Iris pigment epithelial cell (primary cell): Measurements from ENCODE around the gene PRKCH.

Experiments used
- DNase-seq: peaks from one replicate; pipeline ENCODE4 v3.0.0-alpha.2; 2011; ENCODE audit warnings: low read depth

Gene PRKCH

DNA sequence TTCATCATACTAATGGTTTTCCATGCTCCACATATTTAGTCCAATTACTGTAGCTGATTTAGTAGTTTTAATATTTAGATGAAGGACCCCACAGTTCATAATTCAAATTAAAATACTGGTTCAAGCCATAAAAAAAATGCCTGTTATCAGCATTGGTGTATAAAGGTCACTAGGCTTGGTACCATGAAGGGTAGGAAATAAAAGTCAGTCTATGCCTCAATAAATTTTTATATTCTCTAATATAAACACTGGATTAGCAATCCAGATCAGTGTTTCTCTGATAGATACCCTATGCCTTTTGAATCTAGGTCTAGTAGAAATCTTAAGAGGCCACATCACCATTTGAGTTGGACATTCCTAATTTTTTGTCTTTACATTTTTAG, 210.7 kb downstream of the PRKCH start:
- no peak for DNase-seq

DNA sequence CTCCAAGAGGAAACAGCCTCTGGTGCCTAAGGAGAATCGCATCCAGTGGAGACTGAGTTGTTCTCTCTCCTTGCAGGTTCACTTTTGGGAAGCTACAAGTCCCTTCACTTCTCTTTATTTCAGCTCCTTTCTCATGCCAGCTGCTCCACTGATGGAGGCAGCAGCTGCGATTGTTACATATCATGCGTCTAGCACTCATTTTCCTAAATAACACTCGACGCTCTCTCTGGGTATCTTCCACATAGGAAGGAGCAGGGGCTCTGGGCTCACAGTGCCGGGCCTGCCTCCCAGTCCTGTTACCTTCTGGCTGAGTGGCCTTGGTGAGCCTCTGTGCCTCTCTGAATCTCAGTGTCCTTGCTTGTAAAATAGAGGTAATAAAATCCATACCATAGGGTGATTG, 211.4 kb downstream of the PRKCH start:
- no peak for DNase-seq

DNA sequence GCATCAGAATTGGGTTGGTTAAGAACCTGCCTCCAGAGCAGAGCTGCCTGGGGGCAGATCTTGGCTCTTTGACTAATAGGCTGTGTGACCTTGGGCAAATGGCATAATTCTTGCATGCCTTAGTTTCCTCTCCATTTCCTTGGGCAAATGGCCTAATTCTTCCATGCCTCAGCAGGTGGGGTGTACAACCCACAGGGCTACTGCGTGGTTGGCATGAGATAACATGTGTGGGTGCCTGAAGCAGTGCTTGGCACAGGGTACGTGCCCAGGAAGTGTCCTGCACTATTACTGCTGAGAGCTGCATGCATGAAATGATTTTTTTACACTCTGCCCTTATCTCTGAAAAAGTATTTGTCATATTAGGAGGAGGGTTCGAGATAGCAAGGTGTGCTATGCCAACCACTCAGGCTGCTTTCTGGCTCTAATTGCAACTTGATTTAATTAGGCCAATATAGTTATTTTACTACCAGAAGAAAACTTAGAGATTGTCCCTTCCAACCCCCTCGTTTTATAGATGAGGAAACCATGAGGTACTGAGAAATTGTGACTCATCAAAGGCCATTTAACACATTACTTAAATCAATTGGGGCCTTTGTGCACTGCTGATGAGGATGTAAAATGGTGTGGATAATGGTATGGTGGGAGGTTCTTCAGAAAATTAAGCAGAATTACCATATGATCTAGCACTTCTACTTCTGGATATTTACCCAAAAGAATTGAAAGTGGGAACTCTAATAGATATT, 212.3 kb downstream of the PRKCH start:
- DNase-seq, result no peak

GRCh38 chr14:61535032-61535431, 213.7 kb downstream of the PRKCH start:
- no peak for DNase-seq

GRCh38 chr14:61535458-61535857, 214.1 kb downstream of the PRKCH start:
- DNase-seq, result no peak

DNA sequence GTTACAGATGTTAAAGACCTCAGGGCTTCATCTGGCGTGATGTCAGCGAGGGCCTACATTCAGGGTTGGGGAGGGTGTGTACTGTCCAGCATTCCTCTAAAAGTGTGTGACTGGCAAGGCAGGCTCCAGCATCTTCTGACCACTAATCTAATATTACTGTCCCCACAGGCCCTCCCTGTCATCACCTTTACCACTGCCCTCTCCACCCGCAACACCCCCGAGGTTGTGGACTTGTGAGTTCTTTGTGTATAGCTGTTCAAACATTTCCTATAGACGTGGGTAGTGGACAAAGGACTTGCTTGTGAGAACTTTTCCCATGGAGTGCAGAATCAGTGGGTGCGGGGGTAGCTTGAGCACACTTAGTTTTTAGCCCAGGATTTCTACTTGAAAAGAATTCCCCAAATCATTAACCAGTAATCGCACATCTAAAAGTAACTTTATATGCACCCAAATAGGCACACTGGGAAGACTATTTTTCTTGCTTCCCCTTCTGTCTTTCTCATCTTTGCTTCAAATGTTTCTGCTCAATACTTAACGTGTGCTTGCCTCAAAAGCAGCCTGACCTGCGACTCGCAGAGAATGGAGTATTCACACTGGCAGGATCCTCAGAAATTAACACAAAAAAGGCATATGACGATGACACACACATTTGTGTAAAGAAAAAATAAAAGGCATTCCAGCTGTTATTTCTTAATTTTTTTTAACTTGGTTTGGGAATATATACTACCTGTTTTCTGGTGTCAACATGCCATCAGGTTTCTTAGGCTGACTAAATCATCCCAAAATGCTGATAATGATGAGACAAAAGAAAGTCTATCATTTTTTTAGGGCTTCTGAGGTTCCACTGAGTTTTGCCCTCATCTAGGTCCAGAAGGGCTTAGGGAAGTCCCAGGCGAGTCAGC, 215.5 kb downstream of the PRKCH start:
- DNase-seq, result no peak

- peak; percentile 88 for DNase-seq
Measured at GRCh38 chr14:61537563-61538463, 216.4 kb downstream of the PRKCH start.

- no peak for DNase-seq
Measured at GRCh38 chr14:61538464-61539022, 217.2 kb downstream of the PRKCH start.

GRCh38 chr14:61539631-61540030, 218.3 kb downstream of the PRKCH start:
- no peak for DNase-seq

DNA sequence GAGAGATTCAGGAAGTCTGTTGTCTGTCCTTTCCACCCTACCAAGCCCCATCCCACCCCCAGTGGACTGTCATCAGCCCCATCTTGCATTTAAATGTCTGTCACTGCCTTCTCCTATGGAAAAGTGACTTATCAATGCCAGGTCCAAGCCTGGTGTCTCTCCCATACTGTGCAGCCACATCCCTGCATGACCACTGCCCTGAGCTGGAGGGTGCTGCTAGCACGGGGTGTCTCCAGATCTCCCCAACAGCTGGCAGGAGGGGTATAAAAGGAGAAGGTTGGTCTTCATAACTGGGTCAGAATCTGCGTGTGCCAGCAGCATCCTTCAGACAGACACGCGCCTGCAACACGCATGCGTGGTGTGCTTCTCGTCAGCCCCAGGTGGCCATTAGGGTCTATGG, 219.6 kb downstream of the PRKCH start:
- DNase-seq, result no peak

DNA sequence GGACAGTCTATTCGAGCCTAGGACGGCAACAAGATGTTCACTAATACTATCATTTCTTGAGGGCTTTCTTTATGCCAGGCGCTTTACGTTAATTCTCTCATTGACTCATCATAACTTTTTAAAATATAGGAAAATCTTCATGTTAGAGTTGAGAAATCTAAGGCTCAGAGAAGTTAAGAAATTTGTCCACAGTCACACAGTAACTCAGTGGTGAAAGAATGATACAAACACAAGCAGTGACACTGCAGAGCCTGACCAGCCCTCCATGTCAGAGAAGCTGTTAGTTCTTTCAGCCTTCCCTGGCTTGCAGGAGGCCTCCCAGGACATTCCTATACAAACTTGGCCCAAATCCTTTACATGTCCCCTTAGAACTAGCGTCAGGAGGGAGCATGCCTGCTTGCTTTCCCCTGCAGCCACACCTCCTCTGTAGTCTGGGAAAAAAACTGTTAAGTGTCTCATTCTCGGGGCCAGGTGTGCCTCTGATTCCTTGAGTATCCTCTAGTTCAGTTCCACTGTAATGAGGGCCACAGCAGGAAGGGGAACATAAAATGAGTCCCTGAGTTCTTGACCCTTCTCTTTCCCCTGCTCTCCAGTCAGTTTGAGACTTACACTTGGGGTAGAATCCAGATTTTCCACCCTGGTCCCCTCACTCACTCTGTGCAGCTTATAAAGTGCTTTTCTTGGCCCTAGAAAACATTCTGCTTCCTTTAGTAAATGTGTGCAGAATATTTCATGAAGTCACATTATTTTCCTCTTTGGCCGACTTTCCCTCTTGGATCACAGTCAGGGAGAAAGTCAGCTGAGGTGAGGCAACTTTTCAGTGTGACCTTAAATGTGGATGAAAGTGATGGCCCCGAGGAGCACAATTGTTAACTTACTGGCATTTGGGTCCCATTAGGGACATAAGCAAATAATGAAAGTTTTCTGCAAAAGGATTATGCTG, 221.7 kb downstream of the PRKCH start:
- no peak for DNase-seq

GRCh38 chr14:61543946-61544345, 222.6 kb downstream of the PRKCH start:
- no peak for DNase-seq

DNA sequence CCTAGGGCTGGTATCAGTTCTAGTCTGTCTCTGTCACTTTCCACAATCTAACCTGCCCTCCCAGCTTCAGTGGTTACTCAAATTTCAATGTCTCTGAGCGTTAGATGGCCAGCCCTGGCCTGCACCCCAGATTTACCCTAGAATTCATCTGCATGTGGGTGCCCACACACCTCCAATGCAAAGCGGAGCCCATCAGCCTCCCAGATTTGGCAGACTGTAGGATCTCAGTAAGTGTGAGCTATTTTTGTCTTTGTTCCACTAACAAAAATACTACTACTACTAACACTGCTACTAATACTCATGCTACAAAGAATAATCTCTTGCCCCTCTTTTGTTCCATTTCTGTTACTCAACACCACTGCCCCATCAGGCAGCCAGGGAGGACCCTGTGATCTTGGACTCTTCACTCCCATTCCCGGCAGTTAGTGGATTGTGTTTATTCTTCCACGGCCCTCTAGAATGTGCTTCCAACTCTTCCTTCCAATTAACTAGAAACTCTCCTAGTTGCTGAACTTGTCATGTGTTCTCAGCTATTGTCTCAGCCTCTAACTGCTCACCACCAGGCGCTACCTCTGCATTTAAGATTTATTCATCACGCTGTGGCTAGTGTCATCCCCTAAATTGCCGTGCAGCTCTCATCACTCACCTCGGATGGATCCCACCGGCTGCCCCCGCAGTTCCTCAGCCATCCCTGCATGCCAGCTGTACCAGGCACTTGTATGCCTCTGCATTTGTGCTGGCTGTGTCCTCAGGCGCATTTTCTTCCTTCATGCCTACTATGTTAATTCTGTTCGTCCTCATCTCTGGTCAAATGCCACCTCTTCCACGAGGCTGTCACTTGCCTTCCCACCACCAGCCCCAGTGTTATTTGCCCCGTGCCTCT, 223.3 kb downstream of the PRKCH start:
- no peak for DNase-seq

- no peak for DNase-seq
Measured at GRCh38 chr14:61545726-61546455, 224.5 kb downstream of the PRKCH start.

DNA sequence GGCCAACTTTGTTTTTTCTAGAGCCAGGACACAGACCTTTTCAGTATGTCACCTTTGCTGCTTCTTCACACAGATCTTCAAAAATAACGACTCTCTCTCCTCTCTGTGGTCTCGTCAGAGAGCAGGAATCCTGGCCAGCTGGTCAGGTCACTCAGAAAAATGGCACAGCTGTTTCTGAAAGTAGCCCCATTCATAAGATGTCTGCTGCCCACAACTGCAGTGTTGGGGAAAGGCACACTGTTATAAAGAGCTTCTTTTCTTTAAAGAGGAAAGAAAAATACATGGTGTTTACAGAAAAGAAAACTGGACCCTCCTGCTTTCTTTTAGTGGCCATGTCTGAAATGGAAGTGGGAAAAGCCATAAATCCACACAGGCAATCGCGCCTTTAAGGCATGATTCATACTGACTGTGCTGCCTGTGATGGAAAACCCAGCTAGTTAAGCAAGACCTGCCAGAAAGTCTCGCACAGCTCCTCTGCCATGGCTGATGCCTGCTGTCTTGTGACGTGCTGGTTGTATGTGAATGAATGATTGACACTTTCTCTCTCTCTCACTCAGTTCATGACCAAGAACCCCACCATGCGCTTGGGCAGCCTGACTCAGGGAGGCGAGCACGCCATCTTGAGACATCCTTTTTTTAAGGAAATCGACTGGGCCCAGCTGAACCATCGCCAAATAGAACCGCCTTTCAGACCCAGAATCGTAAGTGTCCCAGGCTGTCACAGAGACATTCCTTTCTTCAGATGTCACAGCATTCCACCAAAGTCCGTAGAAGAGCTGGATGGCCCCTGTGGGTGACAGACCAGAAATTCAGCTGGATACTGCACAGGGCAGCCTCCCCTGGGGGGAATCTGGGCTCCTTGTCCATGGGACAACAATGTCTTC, 226.0 kb downstream of the PRKCH start:
- DNase-seq, result peak; percentile 96

DNA sequence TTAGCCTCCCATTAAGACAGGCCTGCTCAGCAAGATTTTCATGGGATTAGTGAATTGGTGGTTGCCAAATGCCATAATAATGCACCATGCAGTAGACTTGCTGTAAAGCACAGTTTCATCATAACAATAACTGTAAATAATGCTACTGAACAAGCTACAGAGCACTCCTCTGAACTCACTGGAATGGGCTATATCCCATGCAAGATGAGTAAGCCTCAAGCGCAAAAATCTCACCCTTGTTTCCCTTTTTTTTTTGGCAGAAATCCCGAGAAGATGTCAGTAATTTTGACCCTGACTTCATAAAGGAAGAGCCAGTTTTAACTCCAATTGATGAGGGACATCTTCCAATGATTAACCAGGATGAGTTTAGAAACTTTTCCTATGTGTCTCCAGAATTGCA, 228.0 kb downstream of the PRKCH start:
- peak; percentile 94 for DNase-seq

DNA sequence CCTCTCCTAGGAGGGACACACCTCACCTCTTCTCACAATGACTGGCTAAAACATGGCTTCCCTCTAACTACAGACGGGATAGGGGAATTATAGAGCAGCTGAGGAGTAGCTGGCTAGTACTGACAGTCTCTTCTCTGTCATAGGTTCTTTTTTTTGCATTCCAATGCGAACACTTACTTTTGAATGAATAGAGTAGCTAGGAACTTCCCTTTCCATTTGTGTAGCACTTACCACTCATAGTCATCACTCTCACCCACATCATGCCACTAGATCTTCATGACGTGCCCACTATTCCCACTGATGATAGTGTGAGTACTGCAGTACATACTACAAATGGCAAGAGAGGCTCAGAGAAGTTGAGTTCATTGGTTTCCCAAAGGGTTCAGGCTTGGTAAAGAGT, 230.0 kb downstream of the PRKCH start:
- no peak for DNase-seq

- no peak for DNase-seq
Measured at GRCh38 chr14:61552241-61552640, 230.9 kb downstream of the PRKCH start.
